Endothelial cell of hepatic sinusoid (primary cell): ENCODE data around the gene HPDL.

ENCODE experiments used
- in situ Hi-C: cut with HindIII; loops from 2 replicates; pipeline ENCODE4 v1.10.0; 2017; ENCODE audit warnings: low sequenced_read_pairs

HPDL gene

DNA sequence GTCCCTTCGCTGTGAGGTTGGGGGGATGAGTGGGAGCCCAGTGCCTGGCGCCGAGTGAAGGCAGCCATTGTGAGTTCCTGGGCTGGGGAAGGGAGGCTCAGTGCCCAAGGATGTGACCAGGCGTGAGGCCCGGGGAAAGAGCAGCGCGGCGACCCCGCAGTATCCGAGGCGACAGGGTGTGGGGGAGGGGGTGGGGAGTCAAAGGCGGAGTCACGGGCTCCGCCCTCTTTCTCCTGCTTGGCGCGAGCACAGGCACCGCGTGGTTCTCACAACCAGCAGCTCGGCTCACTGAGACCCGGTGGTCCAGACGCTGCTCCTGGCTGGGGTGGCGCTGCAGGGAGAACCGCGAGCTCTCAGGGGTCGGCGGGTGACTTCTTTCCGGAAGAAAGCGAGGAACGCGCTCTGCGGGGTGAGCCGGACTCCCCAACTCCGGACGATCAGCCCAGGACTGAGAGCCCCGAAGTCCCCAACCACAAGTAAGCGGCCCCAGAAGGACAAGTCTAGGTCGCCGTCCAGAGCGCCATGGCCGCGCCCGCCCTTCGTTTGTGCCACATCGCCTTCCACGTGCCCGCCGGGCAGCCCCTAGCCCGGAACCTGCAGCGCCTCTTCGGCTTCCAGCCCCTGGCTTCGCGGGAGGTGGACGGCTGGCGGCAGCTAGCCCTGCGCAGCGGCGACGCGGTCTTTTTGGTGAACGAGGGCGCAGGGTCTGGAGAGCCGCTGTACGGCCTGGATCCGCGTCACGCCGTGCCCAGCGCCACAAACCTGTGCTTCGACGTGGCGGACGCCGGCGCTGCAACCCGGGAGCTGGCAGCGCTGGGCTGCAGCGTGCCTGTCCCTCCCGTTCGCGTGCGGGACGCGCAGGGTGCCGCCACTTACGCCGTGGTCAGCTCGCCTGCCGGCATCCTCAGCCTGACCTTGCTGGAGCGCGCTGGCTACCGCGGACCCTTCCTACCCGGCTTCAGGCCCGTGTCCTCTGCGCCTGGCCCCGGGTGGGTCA is at the start of gene HPDL:
TSS of gene HPDL (plus strand) at position 269 of the 997 bp plus-strand sequence. CDS start at position 523, 254 bp downstream.
- in situ Hi-C loops = no loop called here

DNA sequence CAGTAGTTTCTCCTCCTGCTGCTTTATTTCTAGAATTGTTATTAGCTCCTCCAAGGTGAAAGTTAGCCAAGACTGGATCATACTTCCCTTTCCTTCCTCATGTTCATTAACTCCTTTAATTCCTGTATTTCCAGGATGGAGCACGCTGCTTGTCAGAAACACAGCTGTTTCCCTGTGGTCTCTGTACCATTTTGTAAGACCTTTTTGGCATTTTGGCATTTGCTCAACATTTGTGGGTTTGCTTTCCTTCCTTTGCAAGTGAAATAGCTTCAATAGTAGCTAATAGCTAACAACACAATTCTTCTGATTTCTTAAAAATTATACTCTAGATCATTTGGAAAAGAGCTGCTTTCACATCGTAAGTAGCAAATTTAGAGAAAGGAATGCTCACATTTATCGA is 44.3 kb upstream of the HPDL start:
- in situ Hi-C loops = loop anchor here (25.0 kb wide), 1 partner anchor 270 kb away; the partner anchor contains the start of genes HECTD3 and UROD

DNA sequence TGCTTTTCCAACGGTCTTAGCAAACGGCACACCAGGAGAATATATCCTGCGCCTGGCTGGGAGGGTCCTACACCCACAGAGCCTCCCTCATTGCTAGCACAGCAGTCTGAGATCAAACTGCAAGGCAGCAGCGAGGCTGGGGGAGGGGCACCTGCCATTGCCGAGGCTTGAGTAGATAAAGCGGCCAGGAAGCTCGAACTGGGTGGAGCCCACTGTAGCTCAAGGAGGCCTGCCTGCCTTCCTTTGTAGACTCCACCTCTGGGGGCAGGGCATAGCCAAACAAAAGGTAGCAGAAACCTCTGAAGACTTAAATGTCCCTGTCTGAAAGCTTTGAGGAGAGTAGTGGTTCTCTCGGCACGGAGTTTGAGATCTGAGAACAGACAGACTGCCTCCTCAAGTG is 41.8 kb upstream of the HPDL start:
- in situ Hi-C loops = loop anchor here (25.0 kb wide), 1 partner anchor 273 kb away; the partner anchor contains the start of genes HECTD3 and UROD

DNA sequence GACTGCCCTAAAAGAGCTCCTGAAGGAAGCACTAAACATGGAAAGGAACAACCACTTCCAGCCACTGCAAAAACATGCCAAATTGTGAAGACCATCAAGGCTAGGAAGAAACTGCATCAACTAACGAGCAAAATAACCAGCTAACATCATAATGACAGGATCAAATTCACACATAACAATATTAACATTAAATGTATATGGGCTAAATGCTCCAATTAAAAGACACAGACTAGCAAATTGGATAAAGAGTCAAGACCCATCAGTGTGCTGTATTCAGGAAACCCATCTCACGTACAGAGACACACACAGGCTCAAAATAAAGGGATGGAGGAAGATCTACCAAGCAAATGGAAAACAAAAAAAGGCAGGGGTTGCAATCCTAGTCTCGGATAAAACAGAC is 40.2 kb upstream of the HPDL start:
- in situ Hi-C loops = loop anchor here (25.0 kb wide), 1 partner anchor 274 kb away; the partner anchor contains the start of genes HECTD3 and UROD

DNA sequence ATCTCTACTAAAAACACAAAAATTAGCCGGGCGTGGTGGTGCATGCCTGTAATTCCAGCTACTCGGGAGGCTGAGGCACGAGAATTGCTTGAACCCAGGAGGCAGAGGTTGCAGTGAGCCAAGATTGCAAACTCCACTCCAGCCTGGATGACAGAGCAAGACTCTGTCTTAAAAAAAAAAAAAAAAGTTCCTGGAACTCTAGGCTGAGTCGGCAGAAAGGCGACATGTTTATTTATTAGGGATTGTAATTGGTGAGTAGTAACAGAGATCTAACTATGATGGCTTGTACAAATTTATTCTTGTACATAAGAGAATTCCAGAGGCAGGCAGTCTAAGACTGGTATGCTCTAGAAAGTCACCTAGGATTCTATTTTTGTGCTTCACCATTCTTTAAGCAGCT is 35.7 kb upstream of the HPDL start:
- in situ Hi-C loops = loop anchor here (5.0 to 25.0 kb wide), 2 partner anchors 54 to 279 kb away; partner anchors contain the start of genes HECTD3 and UROD

DNA sequence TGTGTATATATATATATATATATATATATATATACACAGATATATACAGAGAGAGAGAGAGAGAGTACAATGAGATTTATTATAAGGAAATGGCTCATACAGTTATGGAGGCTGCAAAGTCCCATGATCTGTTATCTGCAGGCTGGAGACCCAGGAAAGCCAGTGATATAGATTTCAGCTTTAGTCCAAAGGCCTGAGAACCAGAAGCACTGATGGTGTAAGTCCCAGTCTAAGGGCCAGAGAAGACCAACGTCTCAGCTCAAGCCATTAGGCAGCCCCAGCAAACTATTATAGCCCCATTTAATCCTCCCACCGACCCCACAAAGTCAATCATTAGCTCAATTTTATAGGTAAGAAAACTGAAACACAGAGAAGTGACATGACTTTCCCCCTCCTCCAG is 35.0 kb upstream of the HPDL start:
- in situ Hi-C loops = loop anchor here (5.0 to 25.0 kb wide), 2 partner anchors 54 to 279 kb away; partner anchors contain the start of genes HECTD3 and UROD

DNA sequence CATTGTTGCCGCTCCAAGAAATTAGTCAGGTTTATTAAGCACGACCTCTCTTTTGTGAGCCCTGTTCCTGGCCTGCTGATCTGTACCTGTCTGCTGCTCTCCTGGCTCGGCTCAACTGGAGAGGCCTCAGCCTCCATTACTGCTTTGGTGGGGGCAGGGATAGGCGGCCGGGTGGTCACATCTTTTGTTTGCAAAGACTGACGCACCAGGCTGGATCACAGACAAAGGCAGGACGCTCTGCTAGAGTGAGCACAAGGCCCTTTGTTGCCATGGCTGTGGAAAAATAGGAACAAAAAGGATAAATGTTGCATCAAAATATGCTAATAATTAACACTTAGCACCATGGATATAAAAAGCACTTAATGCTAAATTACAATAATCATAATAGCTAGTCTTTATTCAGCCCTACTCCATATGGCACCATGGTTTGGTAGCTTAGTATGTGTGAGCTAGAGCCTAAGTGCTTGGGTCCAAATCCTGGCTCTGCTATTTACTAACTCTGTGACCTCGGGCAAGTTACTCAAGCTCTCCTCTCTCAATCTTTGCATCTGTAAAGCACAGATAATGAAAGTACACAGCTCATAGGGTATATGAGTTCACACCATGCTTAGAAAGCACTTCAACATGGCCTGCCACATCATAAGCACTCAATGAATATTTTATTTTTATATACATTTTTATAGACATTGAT is 28.9 kb upstream of the HPDL start:
- in situ Hi-C loops = loop anchor here (25.0 kb wide), 1 partner anchor 286 kb away; the partner anchor contains the start of genes HECTD3 and UROD

DNA sequence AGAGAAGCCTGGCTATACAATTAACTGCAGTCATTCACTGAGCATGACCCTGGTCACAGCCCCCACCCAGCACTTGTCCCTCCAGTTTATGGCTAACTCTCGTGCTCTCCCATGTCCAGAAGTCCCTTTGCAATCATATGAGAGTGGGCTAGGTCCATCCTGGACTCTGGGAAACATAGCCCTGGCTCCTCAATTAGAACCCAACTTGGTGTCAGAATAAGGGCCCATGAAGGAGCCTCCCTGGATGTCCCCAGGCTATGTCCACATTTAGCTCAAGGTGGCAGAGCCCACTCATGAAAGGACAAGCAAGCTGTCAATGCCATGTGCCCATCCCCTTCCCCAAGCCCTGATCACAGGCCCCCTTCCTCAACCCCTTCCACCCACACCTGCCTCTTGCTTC is 27.4 kb upstream of the HPDL start:
- in situ Hi-C loops = loop anchor here (25.0 kb wide), 1 partner anchor 287 kb away; the partner anchor contains the start of genes HECTD3 and UROD

DNA sequence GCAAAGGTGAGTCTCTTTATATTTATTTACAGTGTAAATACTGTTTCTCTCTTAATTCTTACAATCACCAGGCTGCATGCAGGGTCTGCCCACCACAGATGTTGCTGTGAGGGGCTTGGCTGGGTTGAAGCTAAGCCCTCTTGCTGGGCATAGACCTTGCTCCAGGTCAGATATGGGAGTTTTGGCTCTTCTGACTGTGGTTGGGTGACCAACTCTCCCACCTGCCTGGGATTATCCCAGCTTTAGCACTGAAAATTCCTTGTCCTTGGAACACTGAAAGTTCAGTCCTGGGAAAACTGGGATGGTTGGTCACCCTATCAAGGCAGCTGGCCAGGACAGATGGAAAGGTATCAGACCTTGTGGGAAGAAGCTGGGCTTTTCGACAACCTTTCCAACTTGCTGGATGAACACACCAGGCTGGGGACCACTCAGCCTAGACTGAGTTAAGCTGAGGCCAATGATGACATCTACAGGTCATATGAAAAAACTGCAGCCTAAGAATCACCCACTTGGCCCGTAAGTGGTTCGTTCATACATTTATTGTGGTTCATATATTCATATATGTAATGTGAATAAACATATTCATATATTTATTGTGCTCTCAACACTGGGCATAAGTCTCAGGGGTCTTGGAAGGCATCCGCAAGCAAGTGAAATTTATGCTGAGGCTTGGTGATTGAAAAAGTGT is 26.6 kb upstream of the HPDL start:
- in situ Hi-C loops = loop anchor here (25.0 kb wide), 1 partner anchor 288 kb away; the partner anchor contains the start of genes HECTD3 and UROD

DNA sequence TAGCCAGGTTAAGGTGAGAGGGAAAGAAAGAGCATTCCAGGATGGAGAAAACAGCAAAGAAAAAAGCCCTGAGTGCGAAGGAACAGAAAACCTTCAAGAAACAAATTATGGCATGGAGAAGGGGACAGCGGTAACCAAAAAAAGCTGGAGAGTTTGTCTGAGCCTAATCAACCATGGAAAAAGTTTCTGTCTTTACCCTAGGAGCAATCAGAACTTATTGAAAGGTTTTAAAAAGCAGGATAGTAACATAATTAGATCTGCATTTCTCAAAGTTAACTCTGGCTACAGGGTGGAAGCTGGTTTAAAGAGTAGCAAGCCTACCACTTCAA is 26.1 kb upstream of the HPDL start:
- in situ Hi-C loops = no loop called here

DNA sequence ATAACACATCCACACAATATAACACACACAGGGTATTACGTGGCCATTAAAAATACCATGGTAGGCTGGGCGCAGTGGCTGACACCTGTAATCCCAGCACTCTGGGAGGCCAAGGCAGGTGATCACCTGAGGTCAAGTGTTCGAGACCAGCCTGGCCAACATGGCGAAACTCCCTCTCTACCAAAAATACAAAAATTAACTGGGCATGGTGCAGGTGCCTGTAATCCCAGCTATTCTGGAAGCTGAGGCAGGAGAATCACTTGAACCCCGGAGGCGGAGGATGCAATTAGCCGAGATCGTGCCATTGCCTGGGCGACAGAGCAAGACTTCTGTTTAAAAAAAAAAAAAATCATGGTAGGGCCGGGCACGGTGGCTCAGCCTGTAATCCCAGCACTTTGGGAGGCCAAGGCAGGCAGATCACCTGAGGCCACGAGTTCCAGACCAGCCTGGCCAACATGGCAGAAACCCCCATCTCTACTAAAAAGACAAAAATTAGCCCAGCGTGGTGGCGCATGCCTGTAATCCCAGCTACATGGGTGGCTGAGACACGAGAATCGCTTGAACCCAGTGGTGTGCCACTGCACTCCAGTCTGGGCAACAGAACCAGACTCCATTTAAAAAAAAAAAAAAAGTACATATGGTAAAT is 24.1 kb upstream of the HPDL start:
- in situ Hi-C loops = no loop called here

DNA sequence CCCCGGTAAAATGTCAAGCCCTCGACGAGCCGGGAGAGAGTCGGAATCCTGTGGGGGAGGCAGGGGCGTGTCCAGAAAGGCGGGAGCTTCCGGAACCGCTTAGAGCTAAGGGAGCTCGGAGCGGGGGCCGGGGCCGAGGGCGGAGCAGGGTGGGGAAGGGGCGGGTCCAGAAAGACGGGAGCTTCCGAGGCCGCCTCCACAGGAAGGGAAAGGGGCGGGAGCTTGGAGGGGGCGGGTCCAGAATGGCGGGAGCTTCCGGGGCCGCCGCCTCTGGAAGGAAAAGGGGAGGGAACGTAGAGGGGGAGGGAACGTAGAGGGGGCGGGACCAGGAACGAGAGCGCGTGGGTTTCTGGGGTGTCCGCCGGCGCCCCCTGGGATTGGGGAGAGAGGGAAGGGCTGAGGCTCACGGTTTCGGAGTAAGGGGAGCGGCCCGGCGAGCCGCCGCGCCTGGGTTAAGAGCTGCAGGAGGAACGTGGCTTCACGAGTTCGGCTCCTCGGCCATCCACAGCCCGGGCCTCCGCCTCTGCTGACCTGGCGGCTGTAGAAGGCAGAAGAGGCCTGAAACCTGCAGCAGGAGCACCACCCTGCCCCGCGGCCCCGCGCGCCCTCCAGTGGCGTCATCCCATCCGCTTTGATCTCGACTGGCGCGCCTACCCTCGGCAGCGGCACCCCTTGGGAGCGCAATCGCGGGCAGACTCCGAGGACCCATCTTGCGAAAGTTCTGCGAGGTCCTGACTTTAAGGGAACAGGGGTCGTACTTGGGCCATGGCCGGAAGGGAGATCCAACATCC is 23.0 kb upstream of the HPDL start:
- in situ Hi-C loops = no loop called here

DNA sequence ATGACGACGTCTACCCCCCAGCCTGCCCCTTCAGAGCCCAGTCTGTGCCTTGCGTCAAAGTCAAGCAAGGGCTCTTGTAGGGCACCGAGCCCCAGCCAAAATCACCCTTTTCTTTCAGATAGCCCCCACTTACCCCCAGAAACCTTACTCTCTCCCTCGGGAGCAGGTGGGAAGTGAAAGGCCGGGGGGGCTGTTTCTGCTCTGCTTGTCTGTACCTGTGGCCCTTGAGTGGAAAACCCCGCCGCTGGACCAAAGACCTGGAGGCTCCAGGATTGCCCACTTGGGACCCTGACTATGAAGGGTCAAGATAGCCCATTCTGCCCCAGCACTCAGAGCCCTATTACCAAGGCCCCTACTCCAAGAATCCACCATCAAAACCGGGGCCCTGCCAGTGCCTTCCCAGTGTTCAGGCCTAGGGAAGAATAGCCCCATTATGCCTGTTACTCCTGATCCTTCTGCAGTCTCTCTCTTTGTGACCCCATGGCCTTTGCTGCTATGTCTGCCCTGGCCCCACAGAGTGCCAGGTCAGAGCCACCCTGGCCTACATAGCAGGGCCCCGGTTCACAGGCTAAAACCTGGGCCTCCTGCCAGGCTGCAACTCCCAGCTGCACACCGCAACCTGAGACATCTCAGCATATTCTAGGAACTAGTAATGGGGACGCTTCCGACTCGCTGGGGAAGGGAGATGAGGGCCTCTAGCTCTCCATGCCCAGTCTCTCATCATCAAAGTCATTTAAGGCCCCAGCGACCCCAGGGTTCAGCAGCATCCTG is 22.2 kb upstream of the HPDL start:
- in situ Hi-C loops = no loop called here

DNA sequence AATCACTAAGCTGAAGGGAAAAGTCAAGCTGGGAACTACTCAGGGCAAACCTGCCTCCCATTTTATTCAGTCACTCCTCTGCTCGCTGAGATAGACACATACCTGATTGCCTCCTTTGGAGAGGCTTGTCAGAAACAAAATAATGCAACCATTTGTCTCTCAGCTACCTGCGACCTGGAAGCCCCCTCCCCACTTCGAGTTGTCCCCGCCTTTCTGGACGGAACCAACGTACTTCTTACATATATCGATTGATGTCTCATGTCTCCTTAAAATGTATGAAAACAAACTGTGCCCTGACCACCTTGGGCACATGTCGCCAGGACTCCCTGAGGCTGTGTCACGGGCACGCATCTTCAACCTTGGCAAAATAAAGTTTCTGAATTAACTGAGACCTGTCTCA is 21.5 kb upstream of the HPDL start:
- in situ Hi-C loops = no loop called here

DNA sequence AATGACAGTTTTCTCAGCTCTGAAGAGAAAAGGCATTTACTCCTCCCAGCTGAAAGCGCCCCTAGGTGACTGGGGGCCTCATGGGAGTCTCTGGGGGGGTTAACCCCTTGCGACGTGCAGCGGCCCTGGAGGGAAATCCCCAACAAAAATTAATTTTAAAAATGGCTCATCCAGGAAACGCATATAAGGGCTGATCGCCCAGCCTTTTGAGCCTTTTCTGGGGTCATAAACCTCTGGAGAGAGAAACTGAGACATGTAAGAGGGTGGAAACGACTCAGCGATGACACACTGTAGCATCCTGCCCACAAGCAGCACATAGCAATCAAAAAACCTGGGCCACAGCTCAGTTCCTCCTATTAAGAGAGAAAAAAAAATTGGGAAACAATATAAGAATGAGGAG is 20.4 kb upstream of the HPDL start:
- in situ Hi-C loops = no loop called here

DNA sequence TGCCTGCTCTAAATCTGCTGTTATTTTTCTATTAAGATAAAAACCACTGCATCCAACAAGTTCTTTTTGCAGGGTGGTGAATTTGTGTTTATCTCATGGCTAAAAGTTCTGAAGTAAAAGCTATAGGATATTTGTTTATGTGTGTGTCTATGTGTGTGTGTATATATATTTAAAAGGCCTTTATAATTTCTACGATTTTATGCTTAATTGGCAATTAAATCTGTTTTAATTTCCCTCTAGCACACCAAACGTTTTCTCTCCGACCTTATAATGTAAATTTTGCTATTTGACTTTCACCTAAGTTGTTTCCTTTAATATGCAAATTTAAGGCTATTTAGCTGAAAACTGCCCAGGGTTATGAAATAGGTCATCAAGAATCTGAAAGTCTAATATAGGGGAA is 19.8 kb upstream of the HPDL start:
- in situ Hi-C loops = no loop called here

DNA sequence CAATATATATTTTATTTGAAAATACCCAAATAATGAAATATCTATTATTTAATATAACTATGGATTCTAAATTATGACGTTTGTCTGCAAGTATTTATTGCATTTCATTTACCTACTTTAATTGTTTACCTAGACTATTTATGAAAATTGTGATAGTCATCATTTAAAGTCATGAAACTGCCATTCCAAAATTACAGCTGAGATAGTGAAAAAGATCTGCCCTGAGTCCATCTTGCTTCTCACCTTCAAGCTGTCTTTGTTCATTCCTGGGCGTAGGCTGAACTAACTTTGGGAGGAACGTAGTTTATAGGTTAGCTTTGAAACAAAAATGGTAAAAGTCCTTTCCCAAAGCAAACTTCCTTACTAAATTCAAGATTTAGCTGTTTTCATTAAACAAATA is 12.4 kb upstream of the HPDL start:
- in situ Hi-C loops = no loop called here

DNA sequence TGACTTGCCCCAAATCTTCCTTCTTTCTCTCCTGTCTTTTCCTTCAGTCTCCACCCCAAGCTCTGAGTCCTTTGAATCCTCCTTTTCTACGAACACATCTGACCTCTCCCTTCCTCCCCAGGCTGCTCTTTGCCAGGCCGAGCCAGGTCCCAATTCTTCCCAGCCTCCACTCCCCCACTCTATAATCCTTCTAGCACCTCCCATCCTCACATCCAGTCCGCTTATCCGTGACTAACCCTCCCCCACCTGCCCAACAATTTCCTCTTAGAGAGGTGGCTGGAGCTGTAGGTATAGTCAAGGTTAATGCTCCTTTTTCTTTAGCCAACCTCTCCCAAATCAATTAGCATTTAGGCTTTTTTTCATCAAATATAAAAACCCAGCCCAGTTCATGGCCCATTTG is 9.5 kb upstream of the HPDL start:
- in situ Hi-C loops = no loop called here

DNA sequence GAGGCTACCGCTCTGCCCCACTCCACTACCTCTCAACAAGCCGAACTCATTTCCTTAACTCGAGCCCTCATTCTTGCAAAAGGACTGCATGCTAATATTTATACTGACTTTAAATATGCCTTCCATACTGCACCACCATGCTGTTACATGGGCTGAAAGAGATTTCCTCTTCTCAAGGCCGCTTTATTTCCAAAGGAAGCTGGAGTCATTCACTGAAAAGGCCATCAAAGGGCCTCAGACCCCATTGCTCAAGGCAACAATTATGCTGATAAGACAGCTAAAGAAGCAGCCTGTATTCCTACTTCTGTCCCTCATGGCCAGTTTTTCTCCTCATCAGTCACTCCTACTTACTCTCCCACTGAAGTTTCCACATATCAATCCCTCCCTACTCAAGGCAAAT is 6.9 kb upstream of the HPDL start:
- in situ Hi-C loops = no loop called here
